22Rv1 (cell line): ENCODE measurements around the gene JARID2.

Experiments
- CTCF ChIP-seq: fragments of 450-650 bp; IDR thresholded peaks from 2 replicates; pipeline ENCODE4 v1.5.1; 2017; ENCODE audit warnings: mild to moderate bottlenecking
- ZFX ChIP-seq: fragments of 450-650 bp; IDR thresholded peaks from 2 replicates; pipeline ENCODE4 v1.6.1; 2017; ENCODE audit warnings: antibody characterized with exemption, borderline replicate concordance

GRCh38 chr6:15391500-15391899 lies 145.6 kb downstream of the JARID2 start:
- no peak for TF ChIP-seq CTCF
- no peak for TF ChIP-seq ZFX
